Measurements from ENCODE around the gene PROK1. TPM values are rescaled to one million over a fixed set of nuclear protein-coding genes. Genes with fewer than 3 reads are reported as not detected.
"Not testable (repeated sequence)": the region's sequence is repeated elsewhere in the genome, so short reads cannot be mapped to it uniquely, and the experiment has no call there.

Gene PROK1, protein sequence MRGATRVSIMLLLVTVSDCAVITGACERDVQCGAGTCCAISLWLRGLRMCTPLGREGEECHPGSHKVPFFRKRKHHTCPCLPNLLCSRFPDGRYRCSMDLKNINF
- total RNA-seq, result not detected in 2 replicates

GRCh38 chr1:110450929-110451328 lies at the start of gene PROK1:
PROK1 (plus strand) TSS chr1:110451149; CDS start chr1:110451217, 68 bp downstream.
- DNase-seq (ENCODE audit: low read depth in 2 of 2), result no peak

- DNase-seq (ENCODE audit: low read depth in 2 of 2), result no peak
Observed at GRCh38 chr1:110403805-110404204, 47.1 kb upstream of the PROK1 start.

DNA sequence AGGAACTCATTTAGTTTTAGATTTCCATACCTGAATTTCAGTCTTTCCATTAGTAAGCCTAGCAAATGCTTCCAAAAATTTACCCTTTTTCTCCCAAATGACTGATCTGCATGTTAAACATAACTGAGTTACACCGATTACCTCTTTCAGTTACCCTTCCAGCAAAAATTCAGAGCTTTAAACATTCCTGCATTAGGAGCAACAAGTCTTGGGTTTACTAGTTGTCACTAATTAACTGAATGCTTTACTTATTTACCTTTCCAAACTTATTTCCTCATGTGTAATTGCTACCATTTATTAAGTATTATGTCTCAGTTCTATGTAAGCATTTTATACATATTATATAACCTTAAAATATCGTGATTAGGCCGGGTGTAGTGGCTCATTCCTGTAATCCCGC lies 46.5 kb upstream of the PROK1 start:
- DNase-seq (ENCODE audit: low read depth in 2 of 2), result no peak

DNA sequence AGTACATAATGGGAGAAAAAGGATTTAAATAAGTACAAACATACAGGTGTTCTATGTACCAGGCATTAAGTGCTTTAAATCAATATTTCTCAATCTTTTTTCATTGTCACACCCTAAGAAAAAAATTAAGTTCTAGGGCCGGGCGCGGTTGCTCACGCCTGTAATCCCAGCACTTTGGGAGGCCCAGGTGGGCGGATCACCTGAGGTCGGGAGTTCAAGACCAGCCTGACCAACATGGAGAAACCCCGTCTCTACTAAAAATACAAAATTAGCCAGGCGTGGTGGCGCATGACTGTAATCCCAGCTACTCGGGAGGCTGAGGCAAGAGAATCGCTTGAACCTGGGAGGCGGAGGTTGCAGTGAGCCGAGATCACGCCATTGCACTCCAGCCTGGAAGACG lies 44.5 kb upstream of the PROK1 start:
- DNase-seq (ENCODE audit: low read depth in 2 of 2), result not testable (repeated sequence)

- DNase-seq (ENCODE audit: low read depth in 2 of 2), result peak; percentile 95 to 98
Observed at GRCh38 chr1:110407260-110408210, 43.4 kb upstream of the PROK1 start, which contains the start of gene LAMTOR5. LAMTOR5 (minus strand) TSS chr1:110407694; CDS start chr1:110407620, 74 bp downstream.

DNA sequence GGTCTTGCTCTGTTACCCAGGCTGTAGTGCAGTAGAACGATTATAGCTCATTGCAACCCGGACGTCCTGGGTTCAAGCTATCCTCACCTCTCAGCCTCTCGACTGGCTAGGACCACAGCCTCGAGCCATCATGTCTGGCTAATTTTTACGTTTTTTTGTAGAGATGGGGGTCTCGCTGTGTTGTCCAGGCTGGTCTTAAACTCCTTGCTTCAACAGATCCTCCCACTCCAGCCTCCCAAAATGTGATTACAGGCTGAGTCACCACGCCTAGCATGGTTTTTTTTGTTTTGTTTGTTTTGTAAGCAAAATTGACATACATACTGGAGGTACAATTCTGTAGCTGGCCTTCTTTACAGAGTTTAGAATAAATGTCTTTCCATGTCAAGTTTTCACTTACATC lies 42.5 kb upstream of the PROK1 start:
- DNase-seq (ENCODE audit: low read depth in 2 of 2), result no peak

DNA sequence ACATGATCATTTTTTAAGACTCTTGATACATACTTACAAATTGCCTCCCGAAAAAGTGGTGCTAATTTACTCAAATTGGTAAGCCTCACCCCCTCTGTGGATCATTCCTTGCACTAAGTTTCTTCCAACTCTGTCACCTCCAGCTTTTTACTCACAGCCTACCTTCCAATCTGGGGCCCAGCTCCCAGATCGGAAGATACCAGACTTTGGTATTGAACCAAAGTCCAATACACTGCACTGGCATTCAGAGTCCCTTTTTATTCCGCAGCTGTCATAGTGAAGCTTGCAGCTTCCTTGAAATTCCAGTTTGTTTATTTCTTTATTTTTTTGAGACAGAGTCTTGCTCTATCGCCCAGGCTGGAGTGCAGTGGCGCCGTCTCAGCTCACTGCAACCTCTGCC lies 41.6 kb upstream of the PROK1 start:
- no peak for DNase-seq (ENCODE audit: low read depth in 2 of 2)

GRCh38 chr1:110411173-110411735 lies 39.7 kb upstream of the PROK1 start:
- DNase-seq (ENCODE audit: low read depth in 2 of 2), result no peak

DNA sequence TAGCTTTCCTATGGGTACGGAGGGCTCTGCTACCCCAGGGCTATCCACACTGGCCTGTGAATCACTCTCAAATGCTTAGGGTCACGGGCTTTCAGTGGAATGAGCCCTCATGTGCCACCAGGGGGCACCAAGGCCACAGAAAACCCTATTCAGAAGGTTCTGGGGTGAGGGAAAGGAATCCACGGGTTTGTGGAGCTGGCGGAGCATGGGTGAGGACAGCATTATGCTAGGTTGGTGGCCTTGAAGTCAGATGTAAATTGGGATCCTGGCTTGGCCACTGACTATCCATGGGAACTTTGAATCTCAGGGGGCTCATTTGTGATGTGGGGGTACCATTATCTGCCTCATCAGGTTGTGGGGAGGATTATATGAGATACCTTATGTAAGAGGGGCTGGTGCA lies 38.4 kb upstream of the PROK1 start:
- DNase-seq (ENCODE audit: low read depth in 2 of 2), result peak; percentile 72 to 74

GRCh38 chr1:110413045-110413444 lies 37.9 kb upstream of the PROK1 start:
- DNase-seq (ENCODE audit: low read depth in 2 of 2), result not testable (repeated sequence)

DNA sequence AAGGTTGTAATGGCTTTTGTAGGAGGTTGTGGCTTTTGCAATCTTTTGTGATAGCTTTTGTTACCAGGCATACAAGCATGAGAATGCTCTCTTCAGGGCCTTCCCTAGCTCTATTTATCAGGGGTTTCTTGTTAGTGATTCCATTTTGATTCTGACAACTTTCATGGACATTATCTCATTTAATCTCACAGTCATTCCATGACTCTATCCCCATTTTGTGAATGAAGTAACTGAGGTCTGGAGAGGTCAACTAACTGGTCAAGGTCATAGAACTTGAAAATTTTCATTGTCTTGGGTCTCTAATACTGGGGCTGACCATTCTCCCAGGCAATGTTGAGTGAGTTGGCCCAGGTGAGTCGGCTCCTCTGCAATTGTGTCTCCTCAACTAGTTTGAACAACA lies 32.2 kb upstream of the PROK1 start:
- DNase-seq (ENCODE audit: low read depth in 2 of 2), result no peak

DNA sequence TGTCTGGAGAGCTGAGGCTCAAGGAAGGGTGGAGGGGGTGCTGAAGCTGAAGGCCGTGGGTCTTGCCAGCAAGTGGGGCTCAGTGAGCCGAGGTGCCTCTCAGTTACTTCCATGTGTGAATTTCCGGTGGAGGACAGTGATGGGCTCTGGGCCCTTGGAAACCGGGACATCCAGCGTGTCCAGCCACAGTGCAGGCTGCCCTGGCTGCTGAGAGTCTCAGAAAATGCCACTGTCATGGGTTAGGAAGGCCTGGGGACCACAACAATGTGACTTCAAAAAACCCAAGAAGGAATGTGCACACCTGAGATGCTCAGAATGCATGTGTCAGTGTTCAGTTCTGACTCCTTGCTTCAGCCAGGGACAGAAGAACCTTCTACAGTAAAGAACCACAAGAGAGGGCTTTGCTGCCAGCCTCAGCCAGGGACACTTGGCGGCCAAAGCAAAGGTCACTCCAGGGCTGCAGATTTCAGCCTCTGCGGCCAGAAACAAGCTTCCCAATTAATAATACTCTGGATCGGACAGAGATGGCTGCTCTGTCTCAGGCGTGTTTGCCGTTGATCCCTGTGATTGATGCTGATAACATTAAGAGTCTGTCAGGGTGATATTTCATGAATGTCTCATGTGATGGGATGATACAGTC lies 30.8 kb upstream of the PROK1 start:
- DNase-seq (ENCODE audit: low read depth in 2 of 2), result no peak

DNA sequence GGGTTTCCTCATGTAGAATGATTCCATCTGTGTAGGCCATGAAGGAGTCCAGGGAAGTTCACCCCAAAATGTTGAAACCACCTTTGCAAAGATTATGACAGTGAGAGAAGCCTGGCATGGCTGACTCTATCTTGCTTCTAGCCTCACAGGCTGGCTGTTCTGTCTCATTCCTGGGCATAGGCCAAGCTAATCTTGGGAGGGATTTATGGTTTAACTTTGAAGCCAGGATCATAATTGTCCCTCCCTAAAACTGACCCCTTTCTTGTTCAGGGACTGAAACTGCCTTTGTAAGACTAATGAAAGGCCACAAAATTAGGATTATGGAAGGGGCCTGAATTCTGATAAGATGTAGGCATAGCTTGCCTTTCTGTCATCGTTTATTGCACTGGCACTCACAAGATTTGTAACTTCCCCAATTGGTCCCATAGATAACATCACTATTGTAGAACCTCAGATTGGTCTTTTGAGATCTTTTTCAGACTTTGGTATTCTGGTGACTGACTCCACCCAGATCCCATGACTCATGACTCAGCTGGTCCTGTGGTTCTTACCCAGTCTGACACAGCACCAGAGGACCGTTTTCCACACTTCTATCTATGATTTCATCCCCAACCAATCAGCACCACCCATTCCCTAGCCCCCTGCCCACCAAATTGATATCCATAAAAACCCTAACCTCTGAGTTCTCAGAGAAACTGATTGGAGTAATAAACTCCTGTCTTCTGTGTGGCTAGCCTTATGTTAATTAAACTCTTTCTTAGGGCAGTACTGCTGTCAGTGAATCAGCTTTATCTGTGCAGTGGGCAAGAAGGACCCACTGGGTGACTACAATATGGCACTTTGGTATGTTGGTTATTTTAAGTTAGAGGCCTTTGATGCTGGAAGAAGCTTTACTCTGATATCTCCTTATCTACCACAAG lies 29.8 kb upstream of the PROK1 start:
- DNase-seq (ENCODE audit: low read depth in 2 of 2), result peak in 1 of 2 donors; percentile 45

DNA sequence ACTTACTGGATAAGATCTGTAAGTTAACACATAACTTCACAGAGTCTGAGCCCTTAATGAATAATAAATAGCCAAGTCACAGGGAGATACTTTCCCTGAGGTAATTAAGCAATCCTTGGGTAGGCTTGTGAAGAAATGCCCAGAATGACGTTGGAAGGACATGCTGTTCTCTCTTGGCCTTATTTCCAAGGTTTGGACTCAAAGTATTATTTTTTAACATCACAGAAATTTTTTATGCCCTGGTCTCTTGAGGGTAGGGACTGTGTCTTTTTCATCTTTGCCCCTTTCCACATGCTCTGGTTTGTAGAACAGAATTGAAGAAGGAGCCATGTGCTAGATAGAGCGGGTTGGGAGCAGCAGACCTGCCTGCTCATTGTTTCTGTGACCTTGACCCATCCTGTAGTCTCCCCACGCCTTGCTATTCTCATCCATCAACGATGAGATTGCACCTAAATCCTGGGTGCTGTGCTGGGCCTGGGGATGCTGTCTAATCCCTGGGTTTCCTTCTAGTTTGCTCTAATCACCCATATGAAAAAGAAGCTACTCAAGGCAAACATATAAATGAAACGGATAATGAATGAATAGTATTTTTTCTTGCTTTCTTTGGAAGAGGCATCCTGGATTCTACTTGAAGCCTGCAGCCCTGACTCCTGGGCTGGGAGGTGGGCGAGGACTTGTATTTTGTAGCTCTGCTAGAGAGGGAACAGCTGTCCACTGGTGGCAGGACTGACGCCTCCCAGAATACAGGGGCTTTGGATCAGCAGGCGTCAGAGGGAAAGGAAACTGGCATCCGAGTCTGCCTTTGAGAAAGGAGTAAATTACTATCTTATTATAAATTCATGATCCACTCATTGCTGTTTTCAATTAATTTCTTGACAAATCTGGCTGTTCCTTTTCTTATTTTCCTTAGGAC lies 26.0 kb upstream of the PROK1 start:
- no peak for DNase-seq (ENCODE audit: low read depth in 2 of 2)

DNA sequence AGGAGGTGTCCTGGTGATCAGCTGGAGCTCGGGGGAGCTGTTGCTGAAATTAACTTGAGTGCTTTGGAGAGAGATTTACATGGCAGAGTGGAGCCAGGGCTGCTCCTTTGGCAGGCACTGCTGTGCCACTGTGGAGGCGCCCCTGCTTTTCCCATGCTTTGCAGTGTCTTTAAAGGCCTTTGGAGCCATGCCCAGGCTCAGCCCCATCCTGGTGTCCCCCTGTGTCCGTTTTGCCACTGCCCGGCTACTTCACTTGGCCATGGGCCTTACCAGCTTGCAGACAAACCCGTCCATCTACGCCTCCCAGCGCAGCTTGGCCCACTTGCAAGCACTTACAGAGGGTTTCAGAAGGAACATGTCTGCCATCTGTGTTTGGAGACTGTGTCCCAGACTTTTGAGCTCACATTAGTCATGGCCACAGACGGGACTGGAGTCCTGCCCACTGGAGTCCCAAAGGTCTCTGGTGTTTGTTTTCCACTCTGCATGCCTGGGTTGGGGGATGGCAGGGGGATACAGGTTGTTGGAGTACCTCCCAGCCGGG lies 25.3 kb upstream of the PROK1 start:
- no peak for DNase-seq (ENCODE audit: low read depth in 2 of 2)

- DNase-seq (ENCODE audit: low read depth in 2 of 2), result peak in 1 of 2 donors; percentile 44
Observed at GRCh38 chr1:110426854-110427253, 24.1 kb upstream of the PROK1 start.

- DNase-seq (ENCODE audit: low read depth in 2 of 2), result no peak
Observed at GRCh38 chr1:110428946-110429345, 22.0 kb upstream of the PROK1 start.

- no peak for DNase-seq (ENCODE audit: low read depth in 2 of 2)
Observed at GRCh38 chr1:110430366-110430765, 20.6 kb upstream of the PROK1 start.

DNA sequence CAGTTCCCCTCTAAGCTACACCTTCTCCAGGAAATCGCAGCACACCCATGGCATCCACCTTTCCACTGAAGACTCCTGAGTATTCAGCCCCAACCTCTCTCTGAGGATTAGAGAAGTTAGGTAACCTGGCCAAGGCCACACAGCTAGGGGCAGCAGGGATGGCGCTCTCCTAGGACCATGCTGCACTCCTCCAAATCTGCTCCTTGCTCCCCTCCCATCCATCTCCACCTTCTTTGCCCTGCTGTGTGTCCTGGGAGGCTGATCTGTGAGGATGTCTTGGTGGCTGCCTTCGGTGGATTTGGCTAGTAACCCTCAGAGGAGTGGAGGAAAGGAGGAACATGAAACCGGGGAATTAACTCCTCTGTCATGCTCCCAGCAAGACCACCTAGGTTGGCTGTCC lies 20.0 kb upstream of the PROK1 start:
- no peak for DNase-seq (ENCODE audit: low read depth in 2 of 2)

DNA sequence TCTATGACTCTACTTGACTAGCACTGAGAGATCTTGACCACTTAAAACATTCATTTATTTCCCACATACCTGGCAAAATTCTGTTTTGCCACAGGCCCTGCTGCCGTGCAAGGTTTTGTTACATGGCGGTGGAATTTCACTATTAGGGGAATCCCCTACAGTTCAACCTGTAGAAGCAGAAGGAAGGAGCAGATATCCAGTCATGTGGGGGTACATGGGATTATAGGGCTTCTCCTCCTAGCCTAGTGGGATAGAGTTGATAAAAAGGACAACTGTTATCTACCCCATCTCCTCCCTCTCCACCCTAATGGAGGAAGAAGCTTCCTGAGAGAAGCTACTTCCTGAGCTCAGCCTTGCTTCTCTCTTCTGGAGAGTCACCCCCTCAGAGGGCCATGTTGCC lies 17.7 kb upstream of the PROK1 start:
- no peak for DNase-seq (ENCODE audit: low read depth in 2 of 2)

All from lung microvascular endothelial cell (primary cell).